OCI-LY7 (cell line): Measurements from ENCODE around the gene CDH9. TPM values are rescaled to one million over a fixed set of nuclear protein-coding genes. Genes with fewer than 3 reads are reported as not detected.

Experiments used
- BruUV-seq: library from RNA; stranded (reverse); fragments of 400-500 nt; replicated peaks from 2 replicates; lab custom pipeline; 2021; lab: Mats Ljungman, UMichigan
- CTCF ChIA-PET: fragments of 300-600 bp; sonication (Branson Sonifier 250); formaldehyde crosslinking; loops from one replicate; lab custom pipeline; 2022; ENCODE audit warnings: antibody characterized with exemption; ENCODE audit not compliant: unreplicated experiment; lab: Charles Lee
- POLR2A ChIA-PET: fragments of 300-600 bp; sonication (Branson Sonifier 250); formaldehyde crosslinking; loops from one replicate; lab custom pipeline; 2022; ENCODE audit warnings: antibody characterized with exemption; lab: Charles Lee
- DNase-seq: peaks from one replicate; pipeline ENCODE4 v3.0.0-alpha.2; 2015; ENCODE audit warnings: low spot score
- H2AFZ ChIP-seq: fragments of 200-600 bp; sonication (generic), shearing (Covaris generic); 2 replicates; pipeline ENCODE4 v1.6.1; 2014; ENCODE audit warnings: mild to moderate bottlenecking, antibody characterized with exemption, low read length, moderate library complexity
- H3K27ac ChIP-seq: fragments of 200-600 bp; sonication (generic); 2 replicates; pipeline ENCODE4 v1.5.1; 2014; ENCODE audit warnings: mixed run types, low read depth, mild to moderate bottlenecking, moderate library complexity, low read length, inconsistent platforms; ENCODE audit not compliant: poor library complexity, severe bottlenecking
- H3K36me3 ChIP-seq: fragments of 200-600 bp; sonication (generic); 2 replicates; pipeline ENCODE4 v1.6.1; 2014; ENCODE audit warnings: mild to moderate bottlenecking, antibody characterized with exemption, low read length, moderate library complexity, mixed read lengths; ENCODE audit not compliant: insufficient read depth
- H3K4me1 ChIP-seq: fragments of 200-600 bp; sonication (generic); 2 replicates; pipeline ENCODE4 v1.5.1; 2014; ENCODE audit warnings: mild to moderate bottlenecking, low read length; ENCODE audit not compliant: insufficient read depth, poor library complexity, severe bottlenecking
- H3K4me2 ChIP-seq: fragments of 200-600 bp; sonication (generic); 2 replicates; pipeline ENCODE4 v1.6.1; 2014; ENCODE audit warnings: mild to moderate bottlenecking, low read length
- H3K4me3 ChIP-seq: fragments of 200-600 bp; sonication (generic); 2 replicates; pipeline ENCODE4 v1.5.1; 2014; ENCODE audit warnings: mild to moderate bottlenecking, low read depth, low read length; ENCODE audit not compliant: poor library complexity, severe bottlenecking
- H3K79me2 ChIP-seq: fragments of 200-600 bp; sonication (generic); 2 replicates; pipeline ENCODE4 v1.6.1; 2016; ENCODE audit warnings: low read depth, mild to moderate bottlenecking, low read length, moderate library complexity, mixed read lengths; ENCODE audit not compliant: insufficient read depth
- H3K9me2 ChIP-seq: fragments of 200-600 bp; sonication (generic); 2 replicates; pipeline ENCODE4 v1.6.1; 2016; ENCODE audit warnings: mild to moderate bottlenecking, low read length, mixed read lengths; ENCODE audit not compliant: insufficient read depth
- H3K9me3 ChIP-seq: fragments of 200-600 bp; sonication (generic); 2 replicates; pipeline ENCODE4 v1.6.1; 2014; ENCODE audit warnings: mild to moderate bottlenecking, mixed run types, low read length, mixed read lengths
- H4K20me1 ChIP-seq: fragments of 200-600 bp; sonication (generic); 2 replicates; pipeline ENCODE4 v1.6.1; 2014; ENCODE audit warnings: mild to moderate bottlenecking, antibody characterized with exemption, low read length, moderate library complexity, mixed read lengths; ENCODE audit not compliant: insufficient read depth
- CTCF ChIP-seq: fragments of 200-600 bp; sonication (generic); conservative IDR thresholded peaks from 2 replicates; pipeline ENCODE4 v1.5.1; 2014; ENCODE audit warnings: mild to moderate bottlenecking, antibody characterized with exemption, low read length, moderate library complexity, mixed read lengths
- EZH2phosphoT487 ChIP-seq: fragments of 200-600 bp; sonication (generic); IDR thresholded peaks from 2 replicates; pipeline ENCODE4 v1.6.1; 2018; ENCODE audit warnings: low read depth, borderline replicate concordance, mild to moderate bottlenecking, mixed run types, antibody characterized with exemption, low read length, moderate library complexity, mixed read lengths
- intact Hi-C: fragments of 100-400 bp; cut with micrococcal nuclease; formaldehyde crosslinking; loops from one replicate; pipeline ENCODE4 v1.10.0; 2022; ENCODE audit not compliant: unreplicated experiment
- total RNA-seq, 2 experiments: library from RNA; depleted of rRNA in 1 of 2; stranded (reverse); fragments of >200 nt in 1 of 2; shearing (Covaris generic) in 1 of 2; gene quantifications; 2 replicates each; pipeline ENCODE4 v1.2.3, GENCODE V29; 2014 to 2022

CDH9 gene
- total RNA-seq, 2 experiments from 2014 or later, result not detected

GRCh38 chr5:27020973-27021372 lies 17.4 kb downstream of the CDH9 start:
- H4K20me1 ChIP-seq, result no peaks in the 10 kb centered on the region
- no TSS peak for BruUV-seq
- intact Hi-C loops, result no loop called here
- H3K9me2 ChIP-seq, result no peaks in the 10 kb centered on the region
- no peak overlapping the region for H3K27ac ChIP-seq
- H3K4me3 ChIP-seq, result no peak overlapping the region
- no peak overlapping the region for H3K4me2 ChIP-seq
- no peak for DNase-seq
- H2AFZ ChIP-seq, result no peak overlapping the region
- POLR2A ChIA-PET, result no interaction called here
- CTCF ChIA-PET, result no interaction called here
- no peaks in the 10 kb centered on the region for H3K79me2 ChIP-seq
- no peaks in the 10 kb centered on the region for H3K36me3 ChIP-seq
- peaks cover 4% of the 10 kb centered on the region; the same call in 1 of the 2 replicates for H3K9me3 ChIP-seq
- TF ChIP-seq EZH2phosphoT487, result no peak
- TF ChIP-seq CTCF, result no peak
- no peaks in the 10 kb centered on the region for H3K4me1 ChIP-seq

- H2AFZ ChIP-seq, result no peak overlapping the region
- no peak overlapping the region for H3K4me2 ChIP-seq
- no peaks in the 10 kb centered on the region for H3K4me1 ChIP-seq
- H3K36me3 ChIP-seq, result no peaks in the 10 kb centered on the region
- H3K9me3 ChIP-seq, result peaks cover 8% of the 10 kb centered on the region
- no peak for DNase-seq
- no peak overlapping the region for H3K4me3 ChIP-seq
- no TSS peak for BruUV-seq
- H3K79me2 ChIP-seq, result no peaks in the 10 kb centered on the region
- ChIA-PET CTCF (no interaction called here), POLR2A (no interaction called here)
- TF ChIP-seq CTCF (no peak), EZH2phosphoT487 (no peak)
- no peaks in the 10 kb centered on the region for H3K9me2 ChIP-seq
- H4K20me1 ChIP-seq, result no peaks in the 10 kb centered on the region
- no peak overlapping the region for H3K27ac ChIP-seq
- intact Hi-C loops, result no loop called here
Observed at GRCh38 chr5:27015758-27016157, 22.6 kb downstream of the CDH9 start.

GRCh38 chr5:27011274-27011673 lies 27.1 kb downstream of the CDH9 start:
- no peaks in the 10 kb centered on the region for H4K20me1 ChIP-seq
- POLR2A ChIA-PET, result no interaction called here
- H3K4me1 ChIP-seq, result no peaks in the 10 kb centered on the region
- intact Hi-C loops, result no loop called here
- H3K36me3 ChIP-seq, result no peaks in the 10 kb centered on the region
- no peak for DNase-seq
- BruUV-seq, result no TSS peak
- no peak overlapping the region for H3K4me2 ChIP-seq
- no peak for TF ChIP-seq EZH2phosphoT487
- TF ChIP-seq CTCF, result no peak
- H2AFZ ChIP-seq, result no peak overlapping the region
- peaks cover 5% of the 10 kb centered on the region for H3K9me3 ChIP-seq
- CTCF ChIA-PET, result no interaction called here
- no peak overlapping the region for H3K27ac ChIP-seq
- no peak overlapping the region for H3K4me3 ChIP-seq
- no peaks in the 10 kb centered on the region for H3K79me2 ChIP-seq
- H3K9me2 ChIP-seq, result no peaks in the 10 kb centered on the region
